ENCODE measurements around the gene DLG1. TPM values are rescaled to one million over a fixed set of nuclear protein-coding genes. Genes with fewer than 3 reads are reported as not detected.

DLG1 gene
- total RNA-seq, 4 donors from 2014 or later, result 103 to 150 (median 122) TPM

GRCh38 chr3:197006446-197006845, 292.0 kb downstream of the DLG1 start:
- intact Hi-C loops (cut with DNase I), result loop anchor here (10.0 kb wide), 1 partner anchor 188 kb away; no protein-coding TSS in a partner anchor
- DNase-seq, result no peak
- Histone ChIP-seq H3K27ac (no peak overlapping the region), H3K4me3 (no peak overlapping the region), H3K9me3 (no peaks in the 10 kb centered on the region), H3K4me1 (peaks cover 0 to 25% (median 9%) of the 10 kb centered on the region in 3 donors), H3K36me3 (no peaks in the 10 kb centered on the region), H3K27me3 (no peaks in the 10 kb centered on the region)
- WGBS, 2 donors, result 80% methylated on average over 1 of the region's 11 CpGs; no CpG with 5 or more reads in 1 of the 2 donors
- TF ChIP-seq POLR2A (IDR thresholded peaks at IDR 0.05) (no peak), CTCF (IDR thresholded peaks at IDR 0.05) (no peak)

- no peak for DNase-seq
- Histone ChIP-seq H3K27ac (peak overlapping the region; percentile 82 to 93 (median 92)), H3K4me3 (peak overlapping the region; percentile 57 to 80 (median 68)), H3K4me1 (peaks cover 0 to 28% (median 9%) of the 10 kb centered on the region in 3 donors), H3K27me3 (no peaks in the 10 kb centered on the region), H3K36me3 (no peaks in the 10 kb centered on the region), H3K9me3 (no peaks in the 10 kb centered on the region)
- TF ChIP-seq POLR2A (IDR thresholded peaks at IDR 0.05) (no peak), CTCF (IDR thresholded peaks at IDR 0.05) (no peak)
- WGBS, 2 donors, result 17 to 34% methylated on average over 10 to 13 of the region's 61 CpGs
- intact Hi-C loops (cut with DNase I), result loop anchor here (10.0 kb wide), 1 partner anchor 191 kb away; no protein-coding TSS in a partner anchor
Observed at GRCh38 chr3:197003461-197004385, 294.7 kb downstream of the DLG1 start.

- intact Hi-C loops (cut with DNase I), result loop anchor here (10.0 kb wide), 1 partner anchor 192 kb away; no protein-coding TSS in a partner anchor
- TF ChIP-seq CTCF (IDR thresholded peaks at IDR 0.05) (peak; percentile 64 to 88 (median 76)), POLR2A (IDR thresholded peaks at IDR 0.05) (no peak)
- H3K9me3 ChIP-seq, result no peaks in the 10 kb centered on the region
- no peaks in the 10 kb centered on the region for H3K36me3 ChIP-seq
- H3K27ac ChIP-seq, result peak overlapping the region; percentile 82 to 93 (median 92)
- H3K4me3 ChIP-seq, result peak overlapping the region; percentile 57 to 80 (median 68)
- H3K4me1 ChIP-seq, result peaks cover 0 to 28% (median 9%) of the 10 kb centered on the region in 3 donors
- DNase-seq, result no peak
- H3K27me3 ChIP-seq, result no peaks in the 10 kb centered on the region
- 0% methylated on average over 2 of the region's 113 CpGs; no CpG with 5 or more reads in 1 of the 2 donors for WGBS, 2 donors
Observed at GRCh38 chr3:197002701-197003454, 295.5 kb downstream of the DLG1 start.

- peak overlapping the region; percentile 57 to 80 (median 68) for H3K4me3 ChIP-seq
- H3K9me3 ChIP-seq, result no peaks in the 10 kb centered on the region
- intact Hi-C loops (cut with DNase I), result loop anchor here (10.0 kb wide), 1 partner anchor 193 kb away; no protein-coding TSS in a partner anchor
- peak overlapping the region; percentile 82 to 93 (median 92) for H3K27ac ChIP-seq
- H3K27me3 ChIP-seq, result no peaks in the 10 kb centered on the region
- WGBS, 2 donors, result 24 to 28% methylated on average over 17 to 18 of the region's 55 CpGs
- TF ChIP-seq POLR2A (IDR thresholded peaks at IDR 0.05) (no peak), CTCF (IDR thresholded peaks at IDR 0.05) (no peak)
- H3K36me3 ChIP-seq, result no peaks in the 10 kb centered on the region
- H3K4me1 ChIP-seq, result peaks cover 0 to 33% (median 9%) of the 10 kb centered on the region in 3 donors
- no peak for DNase-seq
Observed at GRCh38 chr3:197001972-197002700, 296.3 kb downstream of the DLG1 start.
